OCI-LY1 (cell line): ENCODE results near the gene AMN.

Experiments
- EZH2 ChIP-seq: fragments of 200-600 bp; sonication (generic), shearing (Covaris generic); IDR thresholded peaks from 2 replicates; pipeline ENCODE4 v1.8.0; 2017; ENCODE audit warnings: borderline replicate concordance, mixed run types, mild to moderate bottlenecking, antibody characterized with exemption, low read length, moderate library complexity, mixed read lengths
- TF ChIP-seq, protein P1 (sequence below): fragments of 200-600 bp; sonication (generic), shearing (Covaris generic); IDR thresholded peaks from 2 replicates; pipeline ENCODE4 v1.5.1; 2017; ENCODE audit warnings: mild to moderate bottlenecking, antibody characterized with exemption, low read length, moderate library complexity, mixed read lengths

DNA sequence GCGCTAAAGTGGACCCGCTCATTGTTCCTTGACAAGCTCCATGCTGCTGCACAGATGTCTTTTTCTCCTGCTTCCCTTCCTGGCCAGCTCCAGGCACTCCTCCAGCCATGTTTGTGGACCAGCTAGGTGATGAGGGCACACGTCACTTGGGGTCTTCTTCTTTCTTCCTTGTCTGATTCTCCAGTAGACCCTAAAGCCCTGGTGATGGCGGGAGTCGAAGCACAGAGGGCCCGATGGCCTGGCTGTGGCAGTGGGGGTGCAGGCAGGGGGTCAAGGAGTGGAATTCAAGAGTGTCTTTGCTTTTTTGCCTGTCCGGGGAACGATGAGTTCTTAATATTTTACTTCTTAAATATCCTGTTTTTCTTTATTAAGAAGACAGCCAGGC is 23.0 kb upstream of the AMN start:
- TF ChIP-seq, protein P1, sequence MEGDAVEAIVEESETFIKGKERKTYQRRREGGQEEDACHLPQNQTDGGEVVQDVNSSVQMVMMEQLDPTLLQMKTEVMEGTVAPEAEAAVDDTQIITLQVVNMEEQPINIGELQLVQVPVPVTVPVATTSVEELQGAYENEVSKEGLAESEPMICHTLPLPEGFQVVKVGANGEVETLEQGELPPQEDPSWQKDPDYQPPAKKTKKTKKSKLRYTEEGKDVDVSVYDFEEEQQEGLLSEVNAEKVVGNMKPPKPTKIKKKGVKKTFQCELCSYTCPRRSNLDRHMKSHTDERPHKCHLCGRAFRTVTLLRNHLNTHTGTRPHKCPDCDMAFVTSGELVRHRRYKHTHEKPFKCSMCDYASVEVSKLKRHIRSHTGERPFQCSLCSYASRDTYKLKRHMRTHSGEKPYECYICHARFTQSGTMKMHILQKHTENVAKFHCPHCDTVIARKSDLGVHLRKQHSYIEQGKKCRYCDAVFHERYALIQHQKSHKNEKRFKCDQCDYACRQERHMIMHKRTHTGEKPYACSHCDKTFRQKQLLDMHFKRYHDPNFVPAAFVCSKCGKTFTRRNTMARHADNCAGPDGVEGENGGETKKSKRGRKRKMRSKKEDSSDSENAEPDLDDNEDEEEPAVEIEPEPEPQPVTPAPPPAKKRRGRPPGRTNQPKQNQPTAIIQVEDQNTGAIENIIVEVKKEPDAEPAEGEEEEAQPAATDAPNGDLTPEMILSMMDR, result no peak
- TF ChIP-seq EZH2, result no peak
